ENCODE results near the gene TMPRSS11A.

DNA sequence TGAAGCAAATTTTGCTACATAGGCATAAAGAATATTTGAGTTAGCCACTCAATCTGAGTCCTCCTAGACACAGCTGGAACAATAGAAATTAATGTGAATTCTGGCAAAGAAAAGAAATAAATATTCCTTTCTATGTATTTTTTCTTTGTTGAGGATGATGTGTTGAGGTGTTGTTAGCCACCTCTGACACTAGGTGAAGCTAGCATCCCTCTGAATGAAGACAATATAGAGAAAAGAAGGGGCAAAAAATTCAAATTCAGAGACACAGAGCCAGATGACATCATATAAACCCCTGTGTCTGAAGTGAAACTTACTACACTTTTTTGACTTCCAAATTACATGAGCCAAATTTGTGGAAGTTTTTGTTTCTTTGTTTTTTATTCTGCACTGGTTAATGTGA lies 44.9 kb downstream of the TMPRSS11A start:
- TF ChIP-seq CTCF (IDR thresholded peaks at IDR 0.05; ENCODE audit: borderline replicate concordance, extremely low read depth, low read length, poor library complexity, severe bottlenecking) (peak; percentile 61), EZH2 (IDR thresholded peaks at IDR 0.05; ENCODE audit: borderline replicate concordance, low read depth, low read length, severe bottlenecking) (no peak)

Measured in DND-41 (cell line).